H1 (cell line): ENCODE results near the gene P4HA3. TPM values are rescaled to one million over a fixed set of nuclear protein-coding genes. Genes with fewer than 3 reads are reported as not detected.

Experiments
- CTCF ChIA-PET: fragments of 300-600 bp; sonication (Branson Sonifier 250); formaldehyde crosslinking; loops from one replicate; lab custom pipeline; 2021; ENCODE audit not compliant: partially characterized antibody; lab: Charles Lee
- POLR2A ChIA-PET: fragments of 300-600 bp; sonication (Branson Sonifier 250); formaldehyde crosslinking; loops from one replicate; lab custom pipeline; 2021; ENCODE audit warnings: inconsistent platforms; ENCODE audit not compliant: partially characterized antibody; lab: Charles Lee
- DNase-seq, 2 experiments: peaks; one replicate each; pipeline versions ENCODE4 v3.0.0 to v3.0.0-alpha.2; 2010 to 2022; ENCODE audit warnings: low spot score in 2 of 2, low read depth in 1 of 2, mixed read lengths in 1 of 2
- FAIRE-seq: peaks from 2 replicates; lab custom pipeline; 2011; peaks lifted over from hg19 to GRCh38; lab: Jason Lieb, UNC
- H2AFZ ChIP-seq: 2 replicates; pipeline ENCODE4 v1.8.1; 2012; ENCODE audit warnings: low read length, inconsistent platforms
- H2AK5ac ChIP-seq: 2 replicates; pipeline ENCODE4 v1.6.1; 2013; ENCODE audit warnings: low read depth, low read length
- H2BK120ac ChIP-seq: replicated peaks from 2 replicates; pipeline ENCODE3; 2013; ENCODE audit warnings: low read depth, low read length, inconsistent platforms
- H2BK12ac ChIP-seq: 2 replicates; pipeline ENCODE4 v1.6.1; 2013; ENCODE audit warnings: low read depth, low read length
- H2BK15ac ChIP-seq: 2 replicates; pipeline ENCODE4 v1.6.1; 2013; ENCODE audit warnings: low read length
- H2BK20ac ChIP-seq: 2 replicates; pipeline ENCODE4 v1.6.1; 2013; ENCODE audit warnings: low read length
- H2BK5ac ChIP-seq: 2 replicates; pipeline ENCODE4 v1.6.1; 2013; ENCODE audit warnings: low read depth, low read length
- H3K14ac ChIP-seq: 2 replicates; pipeline ENCODE4 v1.6.1; 2013; ENCODE audit warnings: inconsistent platforms; ENCODE audit not compliant: insufficient read length
- H3K18ac ChIP-seq: 2 replicates; pipeline ENCODE4 v1.6.1; 2013; ENCODE audit warnings: low read length; ENCODE audit errors: extremely low read depth
- H3K23ac ChIP-seq: 2 replicates; pipeline ENCODE4 v1.6.1; 2013; ENCODE audit warnings: inconsistent platforms; ENCODE audit not compliant: insufficient read length
- H3K23me2 ChIP-seq: 2 replicates; pipeline ENCODE4 v1.6.1; 2013; ENCODE audit warnings: low read depth, low read length
- H3K27ac ChIP-seq: 2 replicates; pipeline ENCODE4 v1.6.1; 2011; ENCODE audit warnings: low read depth, low read length, inconsistent platforms
- H3K27me3 ChIP-seq, 4 experiments: replicated peaks in 1 of 4; 1 replicate in 1 of 4; 2 replicates in 3 of 4; pipeline versions ENCODE4 v1.6.1 to v1.8.1; 2011 to 2013; ENCODE audit warnings: low read length in 3 of 4, mild to moderate bottlenecking in 3 of 4, inconsistent platforms in 2 of 4, mixed read lengths in 2 of 4, moderate library complexity in 1 of 4; ENCODE audit not compliant: control insufficient read depth in 3 of 4, insufficient read depth in 3 of 4; ENCODE audit errors: extremely low read depth in 1 of 4
- H3K36me3 ChIP-seq, 4 experiments: 2 replicates each; pipeline versions ENCODE4 v1.6.1 to v1.8.1; 2011 to 2013; ENCODE audit warnings: mild to moderate bottlenecking in 4 of 4, low read length in 3 of 4, moderate library complexity in 2 of 4, control low read depth in 1 of 4, inconsistent platforms in 1 of 4; ENCODE audit not compliant: insufficient read depth in 4 of 4, control insufficient read depth in 2 of 4
- H3K4ac ChIP-seq: replicated peaks from 2 replicates; pipeline ENCODE3; 2013; ENCODE audit warnings: low read length, low read depth, mixed read lengths, inconsistent platforms; ENCODE audit not compliant: insufficient read length
- H3K4me1 ChIP-seq, 4 experiments: replicated peaks in 1 of 4; 1 replicate in 1 of 4; 2 replicates in 3 of 4; pipeline versions ENCODE4 v1.6.1 to v1.8.1; 2011 to 2013; ENCODE audit warnings: low read length in 3 of 4, inconsistent platforms in 2 of 4, mixed read lengths in 1 of 4; ENCODE audit not compliant: insufficient read depth in 4 of 4, control insufficient read depth in 3 of 4
- H3K4me2 ChIP-seq, 2 experiments: 2 replicates each; pipeline versions ENCODE4 v1.6.1 to v1.8.1; 2011 to 2013; ENCODE audit warnings: low read depth in 2 of 2, low read length in 2 of 2, control low read depth in 1 of 2, inconsistent platforms in 1 of 2, mild to moderate bottlenecking in 1 of 2; ENCODE audit not compliant: insufficient read depth in 1 of 2
- H3K4me3 ChIP-seq, 4 experiments: fragments of 200-600, 300-600 bp in 1 of 4; sonication (generic), shearing (Covaris generic), sonication (Bioruptor Twin) in 1 of 4; 2 replicates each; pipeline versions ENCODE4 v1.5.1 to v1.8.1; 2011 to 2016; ENCODE audit warnings: low read length in 4 of 4, low read depth in 3 of 4, control low read depth in 2 of 4, inconsistent platforms in 2 of 4, mild to moderate bottlenecking in 2 of 4, mixed read lengths in 1 of 4, moderate library complexity in 1 of 4; ENCODE audit not compliant: insufficient read depth in 2 of 4; ENCODE audit errors: extremely low read depth in 1 of 4
- H3K56ac ChIP-seq: replicated peaks from 2 replicates; pipeline ENCODE3; 2013; ENCODE audit warnings: low read depth, mild to moderate bottlenecking, mixed read lengths, low read length, inconsistent platforms; ENCODE audit not compliant: insufficient read length
- H3K79me1 ChIP-seq: 2 replicates; pipeline ENCODE4 v1.6.1; 2013; ENCODE audit warnings: low read depth, low read length, control low read depth
- H3K79me2 ChIP-seq, 2 experiments: 2 replicates each; pipeline versions ENCODE4 v1.6.1 to v1.8.1; 2012 to 2013; ENCODE audit warnings: low read length in 2 of 2, mild to moderate bottlenecking in 2 of 2, inconsistent platforms in 1 of 2; ENCODE audit not compliant: insufficient read depth in 2 of 2, control insufficient read depth in 1 of 2
- H3K9ac ChIP-seq, 4 experiments: replicated peaks in 1 of 4; 1 replicate in 1 of 4; 2 replicates in 3 of 4; pipeline versions ENCODE4 v1.6.1 to v1.8.1; 2011 to 2013; ENCODE audit warnings: low read depth in 3 of 4, low read length in 3 of 4, control low read depth in 2 of 4, mild to moderate bottlenecking in 2 of 4, moderate library complexity in 2 of 4, inconsistent platforms in 1 of 4; ENCODE audit errors: extremely low read depth in 1 of 4
- H3K9me3 ChIP-seq, 2 experiments: 2 replicates each; pipeline versions ENCODE4 v1.6.1 to v1.8.1; 2012 to 2013; ENCODE audit warnings: mild to moderate bottlenecking in 2 of 2, moderate library complexity in 2 of 2, control low read depth in 1 of 2, inconsistent platforms in 1 of 2, low read depth in 1 of 2, low read length in 1 of 2, mixed read lengths in 1 of 2; ENCODE audit not compliant: insufficient read depth in 2 of 2
- H4K20me1 ChIP-seq, 2 experiments: replicated peaks in 1 of 2; 2 replicates each; pipeline versions ENCODE3 to v1.8.1; 2011 to 2013; ENCODE audit warnings: inconsistent platforms in 2 of 2, low read length in 2 of 2, mild to moderate bottlenecking in 1 of 2; ENCODE audit not compliant: insufficient read depth in 2 of 2, control insufficient read depth in 1 of 2
- H4K5ac ChIP-seq: 2 replicates; pipeline ENCODE4 v1.6.1; 2013; ENCODE audit warnings: low read length, low read depth, mixed read lengths, inconsistent platforms; ENCODE audit not compliant: insufficient read length
- H4K8ac ChIP-seq: 2 replicates; pipeline ENCODE4 v1.8.0; 2013; ENCODE audit warnings: mild to moderate bottlenecking, moderate library complexity, low read length, inconsistent platforms; ENCODE audit not compliant: insufficient read depth; ENCODE audit errors: extremely low read depth
- H4K91ac ChIP-seq: replicated peaks from 2 replicates; pipeline ENCODE3; 2013; ENCODE audit warnings: low read length, mixed read lengths, inconsistent platforms; ENCODE audit not compliant: insufficient read length
- ASH2L ChIP-seq: fragments of 200-600, 300-600 bp; sonication (generic); IDR thresholded peaks from one replicate; pipeline ENCODE4 v1.7.1; 2017; ENCODE audit warnings: low read length
- BACH1 ChIP-seq: IDR thresholded peaks from 2 replicates; pipeline ENCODE4 v1.6.1; 2012; ENCODE audit warnings: low read length, improper control_type of control experiment
- BRCA1 ChIP-seq: IDR thresholded peaks from 2 replicates; pipeline ENCODE4 v1.6.1; 2012; ENCODE audit warnings: low read depth, low read length, improper control_type of control experiment
- CEBPB ChIP-seq: IDR thresholded peaks from 2 replicates; pipeline ENCODE4 v1.6.1; 2012; ENCODE audit warnings: low read depth, low read length
- FOSL1 ChIP-seq: IDR thresholded peaks from 2 replicates; pipeline ENCODE4 v1.6.1; 2011; ENCODE audit warnings: mild to moderate bottlenecking, low read depth, low read length, moderate library complexity; ENCODE audit not compliant: insufficient read depth
- GTF2F1 ChIP-seq: IDR thresholded peaks from 2 replicates; pipeline ENCODE4 v1.6.1; 2012; ENCODE audit warnings: low read depth, low read length, improper control_type of control experiment, borderline replicate concordance
- HDAC2 ChIP-seq, 2 experiments: fragments of 300-600 bp in 1 of 2; sonication (generic) in 1 of 2; IDR thresholded peaks; 2 replicates each; pipeline ENCODE4 v1.6.1; 2011 to 2012; ENCODE audit warnings: low read depth in 2 of 2, low read length in 2 of 2, mild to moderate bottlenecking in 2 of 2, moderate library complexity in 2 of 2, borderline replicate concordance in 1 of 2, inconsistent platforms in 1 of 2
- PHF8 ChIP-seq: fragments of 200-600 bp; sonication (generic); conservative IDR thresholded peaks from 2 replicates; pipeline ENCODE4 v1.7.1; 2012; ENCODE audit warnings: low read depth, mild to moderate bottlenecking, inconsistent platforms, low read length, moderate library complexity
- POLR2A ChIP-seq, 2 experiments: IDR thresholded peaks; 1 replicate in 1 of 2; 2 replicates in 1 of 2; pipeline ENCODE4 v1.6.1; 2011; ENCODE audit warnings: low read depth in 2 of 2, low read length in 2 of 2, mild to moderate bottlenecking in 2 of 2; ENCODE audit errors: control extremely low read depth in 1 of 2
- POLR2AphosphoS5 ChIP-seq: IDR thresholded peaks from 2 replicates; pipeline ENCODE4 v1.6.1; 2011; ENCODE audit warnings: low read depth, low read length
- POU5F1 ChIP-seq: IDR thresholded peaks from 2 replicates; pipeline ENCODE4 v1.6.1; 2011; ENCODE audit warnings: low read depth, mild to moderate bottlenecking, low read length, moderate library complexity
- SP2 ChIP-seq: IDR thresholded peaks from 2 replicates; pipeline ENCODE4 v1.6.1; 2012; ENCODE audit warnings: mild to moderate bottlenecking, low read length, inconsistent platforms
- TCF12 ChIP-seq: IDR thresholded peaks from 2 replicates; pipeline ENCODE4 v1.6.1; 2011; ENCODE audit warnings: low read depth, mild to moderate bottlenecking, low read length
- WGBS, 2 experiments: shearing (Covaris generic) in 1 of 2; methylation state at CpG; one replicate each; pipeline versions ENCODE4 v1.1.6 to v1.1.7; 2013 to 2015; ENCODE audit warnings: low lambda C conversion rate in 2 of 2, mixed read lengths in 2 of 2, inconsistent platforms in 1 of 2, low coverage in 1 of 2, missing lambda C conversion rate in 1 of 2; ENCODE audit not compliant: insufficient replicate concordance in 2 of 2, insufficient coverage in 1 of 2, insufficient read length in 1 of 2; ENCODE audit errors: extremely low coverage in 1 of 2, missing lambda C conversion rate in 1 of 2; 5-methylcytosine and 5-hydroxymethylcytosine counted together
- polyA plus RNA-seq, 7 experiments: library from polyadenylated mRNA; depleted of rRNA in 3 of 7; stranded (reverse) in 5 of 7; unstranded in 2 of 7; fragments of >200 nt in 5 of 7; fragments of 200-250 nt in 2 of 7; gene quantifications; 1 replicate in 5 of 7; 2 replicates in 1 of 7; 4 replicates in 1 of 7; pipeline versions ENCODE4 v1.2.1 to v1.2.3, GENCODE V29; 2011 to 2013; ENCODE audit warnings: missing spikeins in 2 of 7, mixed read lengths in 2 of 7
- total RNA-seq: library from RNA; stranded (reverse); fragmentation: NEBNext Ultra II Directional; extraction: Animal tissue kit (Norgen Biotek cat#: 25700); gene quantifications from 2 replicates; pipeline ENCODE4 v1.2.1, GENCODE V29; 2021
- TF ChIP-seq, protein P1 (sequence below): IDR thresholded peaks from 2 replicates; pipeline ENCODE4 v1.6.1; 2011; ENCODE audit warnings: low read length, improper control_type of control experiment

P4HA3 gene
- total and polyA plus RNA-seq, 2 of the 8 experiments (the other 6 are each of a cell fraction or from before 2014, with no cell fraction given) = 0.06 TPM; not detected in 1

DNA sequence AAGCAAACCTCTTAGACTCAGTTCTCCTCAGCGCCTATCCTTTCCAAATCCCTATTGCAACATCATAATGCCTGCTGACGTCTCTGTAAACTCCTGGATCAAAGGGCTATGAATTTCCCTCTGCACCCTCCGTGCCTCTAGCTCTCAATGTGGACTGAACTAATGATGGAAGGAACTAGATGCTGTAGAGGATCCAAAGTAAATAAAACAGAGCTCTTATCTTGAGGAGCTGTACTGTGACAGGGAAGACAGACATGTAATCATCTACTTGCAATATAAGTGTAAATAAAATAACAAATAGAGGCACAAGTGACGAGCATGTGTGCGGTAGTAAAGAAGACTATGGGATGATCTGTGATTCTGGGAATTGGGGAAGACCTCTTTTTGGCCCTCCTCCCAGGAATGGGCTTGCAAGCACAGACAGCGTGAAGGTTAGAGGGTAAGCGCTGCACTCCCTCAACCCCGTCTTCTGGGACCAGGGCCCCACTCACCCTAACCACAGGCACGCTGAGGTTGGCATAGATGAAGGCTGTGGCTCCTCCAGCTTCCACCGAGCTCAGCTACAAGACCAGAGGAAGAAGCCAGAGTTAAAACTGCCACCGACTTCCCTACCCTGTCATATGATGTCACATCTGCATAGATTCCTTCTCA, 42.2 kb downstream of the P4HA3 start:
- Histone ChIP-seq H4K5ac (no peak overlapping the region), H2BK20ac (no peak overlapping the region), H2BK5ac (no peak overlapping the region), H3K14ac (no peak overlapping the region), H3K56ac (no peak overlapping the region), H3K23ac (no peak overlapping the region), H4K8ac (no peak overlapping the region), H2BK15ac (no peak overlapping the region), H3K27ac (no peak overlapping the region), H3K36me3 (no peaks in the 10 kb centered on the region), H2BK12ac (no peak overlapping the region), H3K79me2 (no peaks in the 10 kb centered on the region), H2BK120ac (no peak overlapping the region), H3K23me2 (no peaks in the 10 kb centered on the region), H3K4me3 (no peak overlapping the region), H3K79me1 (no peaks in the 10 kb centered on the region), H4K20me1 (no peaks in the 10 kb centered on the region), H3K4me1 (no peaks in the 10 kb centered on the region), H4K91ac (no peak overlapping the region), H2AK5ac (no peak overlapping the region), H2AFZ (no peak overlapping the region), H3K9me3 (no peaks in the 10 kb centered on the region), H3K18ac (no peak overlapping the region), H3K4me2 (no peak overlapping the region), H3K4ac (no peak overlapping the region), H3K27me3 (no peaks in the 10 kb centered on the region), H3K9ac (no peak overlapping the region)
- FAIRE-seq = no peak
- ChIA-PET POLR2A (no interaction called here), CTCF (interaction anchor here (1.3 to 2.0 kb wide), 4 partner anchors 8 to 433 kb away, joined by 3 to 19 read pairs (median 4); no protein-coding TSS in a partner anchor)
- TF ChIP-seq FOSL1 (no peak), POLR2AphosphoS5 (no peak), GTF2F1 (no peak), BACH1 (no peak), TCF12 (no peak), POLR2A (IDR thresholded peaks at IDR 0.05; ENCODE audit: control extremely low read depth in 1 of 2, low read depth in 2 of 2, low read length in 2 of 2) (no peak), BRCA1 (no peak), ASH2L (no peak), POU5F1 (no peak), CEBPB (no peak), HDAC2 (IDR thresholded peaks at IDR 0.05; ENCODE audit: borderline replicate concordance in 1 of 2, low read depth in 2 of 2, low read length in 2 of 2) (no peak), PHF8 (no peak), SP2 (no peak)
- TF ChIP-seq, protein P1, sequence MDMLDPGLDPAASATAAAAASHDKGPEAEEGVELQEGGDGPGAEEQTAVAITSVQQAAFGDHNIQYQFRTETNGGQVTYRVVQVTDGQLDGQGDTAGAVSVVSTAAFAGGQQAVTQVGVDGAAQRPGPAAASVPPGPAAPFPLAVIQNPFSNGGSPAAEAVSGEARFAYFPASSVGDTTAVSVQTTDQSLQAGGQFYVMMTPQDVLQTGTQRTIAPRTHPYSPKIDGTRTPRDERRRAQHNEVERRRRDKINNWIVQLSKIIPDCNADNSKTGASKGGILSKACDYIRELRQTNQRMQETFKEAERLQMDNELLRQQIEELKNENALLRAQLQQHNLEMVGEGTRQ = no peak
- DNase-seq = no peak
- WGBS, 2 experiments = 88% methylated on average over 11 of the region's 11 CpGs; no CpG with 5 or more reads in 1 of the 2 experiments
